Upper lobe of left lung (tissue), 6 donors: Measurements from ENCODE around the gene CEP57. TPM values are rescaled to one million over a fixed set of nuclear protein-coding genes. Genes with fewer than 3 reads are reported as not detected.
"Not testable (repeated sequence)": the region's sequence is repeated elsewhere in the genome, so short reads cannot be mapped to it uniquely, and the experiment has no call there.

Experiments
- ATAC-seq, 2 donors: fragments of 200-7000 bp; cut with Tn5 transposase; one replicate each; pipeline ENCODE4 v1.9.1; 2022; ENCODE audit warnings: mild to moderate bottlenecking in 2 of 2, moderate library complexity in 2 of 2; ENCODE audit not compliant: low FRiP score in 2 of 2
- DNase-seq, 2 donors: peaks; one replicate each; pipeline ENCODE4 v3.0.0-alpha.2; 2019 to 2020
- H3K27ac ChIP-seq, 4 donors: fragments of 200-600 bp; sonication (generic); one replicate each; pipeline ENCODE4 v1.5.1; 2016 to 2019
- H3K27me3 ChIP-seq, 4 donors: fragments of 200-600 bp; sonication (generic); one replicate each; pipeline ENCODE4 v1.5.1; 2017 to 2019
- H3K36me3 ChIP-seq, 4 donors: fragments of 200-600 bp; sonication (generic); one replicate each; pipeline ENCODE4 v1.5.1; 2016 to 2019
- H3K4me1 ChIP-seq, 4 donors: fragments of 200-600 bp; sonication (generic); one replicate each; pipeline ENCODE4 v1.5.1; 2018 to 2019
- H3K4me3 ChIP-seq, 4 donors: fragments of 200-600 bp; sonication (generic); one replicate each; pipeline ENCODE4 v1.5.1; 2017 to 2019; ENCODE audit warnings: mild to moderate bottlenecking in 2 of 4, moderate library complexity in 1 of 4
- H3K9me3 ChIP-seq, 4 donors: fragments of 200-600 bp; sonication (generic); one replicate each; pipeline ENCODE4 v1.5.1; 2018 to 2019
- CTCF ChIP-seq, 6 experiments: fragments of 450-650 bp in 4 of 6; fragments of 200-600 bp in 2 of 6; sonication (generic) in 2 of 6; IDR thresholded peaks; one replicate each; pipeline ENCODE4 v1.5.1; 2016 to 2019; ENCODE audit warnings: antibody characterized with exemption in 6 of 6
- EP300 ChIP-seq, 4 donors: sonication (generic); formaldehyde crosslinking; IDR thresholded peaks; one replicate each; pipeline ENCODE4 v1.5.1; 2017; ENCODE audit warnings: antibody characterized with exemption in 4 of 4, control low read depth in 2 of 4
- POLR2A ChIP-seq, 4 donors: fragments of 450-650 bp; IDR thresholded peaks; one replicate each; pipeline ENCODE4 v1.5.1; 2016 to 2017; ENCODE audit warnings: antibody characterized with exemption in 4 of 4, mild to moderate bottlenecking in 2 of 4
- POLR2AphosphoS5 ChIP-seq, 2 donors: sonication (generic); formaldehyde crosslinking; IDR thresholded peaks; one replicate each; pipeline ENCODE4 v1.5.1; 2017; ENCODE audit warnings: antibody characterized with exemption in 2 of 2
- WGBS, 2 donors: methylation state at CpG; one replicate each; pipeline ENCODE4 v1.1.5; 2017 to 2018; 5-methylcytosine and 5-hydroxymethylcytosine counted together
- total RNA-seq, 6 donors: library from RNA; depleted of rRNA in 4 of 6; stranded (reverse); fragments of >200 nt in 4 of 6; gene quantifications; one replicate each; pipeline versions ENCODE4 v1.1.0 to v1.2.1, GENCODE V29; 2016 to 2021
- donor health status: DM: no; HTN: no; CAD: no; lungs with moderate emphysema.
- donor health status: DM: no; HTN: yes; CAD: no; lungs with severe emphysema.

Gene CEP57
- total RNA-seq, 6 donors from 2014 or later = 20.7 to 71.8 (median 37.9) TPM

- no peak overlapping the region for H3K27ac ChIP-seq
- H3K27me3 ChIP-seq = no peaks in the 10 kb centered on the region
- no peaks in the 10 kb centered on the region for H3K4me1 ChIP-seq
- peak in 5 of 6 experiments; percentile 24 to 57 (median 38) for TF ChIP-seq CTCF (IDR thresholded peaks at IDR 0.05)
- TF ChIP-seq POLR2A (IDR thresholded peaks at IDR 0.05) = no peak
- no peaks in the 10 kb centered on the region for H3K9me3 ChIP-seq
- DNase-seq (peak in 1 of 2 donors; percentile 56), ATAC-seq (peak; percentile 77 to 82)
- 61 to 63% methylated on average over 6 of the region's 6 CpGs for WGBS, 2 donors
- no peak overlapping the region for H3K4me3 ChIP-seq
- peaks cover 4 to 38% (median 9%) of the 10 kb centered on the region in 4 donors for H3K36me3 ChIP-seq
Measured at GRCh38 chr11:95849087-95849825, 59.0 kb downstream of the CEP57 start.

GRCh38 chr11:95850137-95850536 lies 59.8 kb downstream of the CEP57 start:
- no peak for TF ChIP-seq POLR2A (IDR thresholded peaks at IDR 0.05)
- no peak for TF ChIP-seq EP300 (IDR thresholded peaks at IDR 0.05)
- no peak for TF ChIP-seq CTCF (IDR thresholded peaks at IDR 0.05)
- no peak for TF ChIP-seq POLR2AphosphoS5 (IDR thresholded peaks at IDR 0.05)
- H3K36me3 ChIP-seq = peaks cover 3 to 31% (median 6%) of the 10 kb centered on the region in 4 donors
- no peak for ATAC-seq

GRCh38 chr11:95853138-95853537 lies 62.8 kb downstream of the CEP57 start:
- Histone ChIP-seq H3K9me3 (no peaks in the 10 kb centered on the region), H3K27me3 (no peaks in the 10 kb centered on the region), H3K36me3 (peaks cover 0 to 46% (median 6%) of the 10 kb centered on the region in 4 donors), H3K27ac (no peak overlapping the region), H3K4me3 (no peak overlapping the region), H3K4me1 (no peaks in the 10 kb centered on the region)
- ATAC-seq = no peak
- TF ChIP-seq POLR2AphosphoS5 (IDR thresholded peaks at IDR 0.05) = no peak
- no peak for TF ChIP-seq EP300 (IDR thresholded peaks at IDR 0.05)
- no peak for TF ChIP-seq POLR2A (IDR thresholded peaks at IDR 0.05)
- TF ChIP-seq CTCF (IDR thresholded peaks at IDR 0.05) = no peak
- no peak for DNase-seq

More at GRCh38 chr11:95850137-95850536, 59.8 kb downstream of the CEP57 start:
- no peak overlapping the region for H3K27ac ChIP-seq
- no peaks in the 10 kb centered on the region for H3K9me3 ChIP-seq
- no peaks in the 10 kb centered on the region for H3K4me1 ChIP-seq
- no peak overlapping the region for H3K4me3 ChIP-seq
- H3K27me3 ChIP-seq = no peaks in the 10 kb centered on the region
- DNase-seq = no peak

GRCh38 chr11:95853862-95854261 lies 63.6 kb downstream of the CEP57 start:
- 75 to 79% methylated on average over 2 of the region's 2 CpGs for WGBS, 2 donors
- Histone ChIP-seq H3K9me3 (no peaks in the 10 kb centered on the region), H3K36me3 (peaks cover 0 to 41% (median 5%) of the 10 kb centered on the region in 4 donors)

GRCh38 chr11:95854362-95854761 lies 64.1 kb downstream of the CEP57 start:
- 71 to 79% methylated on average over 5 of the region's 5 CpGs for WGBS, 2 donors

More at GRCh38 chr11:95853862-95854261, 63.6 kb downstream of the CEP57 start:
- Histone ChIP-seq H3K4me3 (no peak overlapping the region), H3K27me3 (no peaks in the 10 kb centered on the region), H3K4me1 (no peaks in the 10 kb centered on the region), H3K27ac (no peak overlapping the region)
- ATAC-seq (no peak), DNase-seq (no peak)
- no peak for TF ChIP-seq POLR2A (IDR thresholded peaks at IDR 0.05)
- TF ChIP-seq EP300 (IDR thresholded peaks at IDR 0.05) = no peak
- no peak for TF ChIP-seq CTCF (IDR thresholded peaks at IDR 0.05)
- no peak for TF ChIP-seq POLR2AphosphoS5 (IDR thresholded peaks at IDR 0.05)

GRCh38 chr11:95860024-95860423 lies 69.7 kb downstream of the CEP57 start:
- H3K4me1 ChIP-seq, ATAC-seq, H3K9me3 ChIP-seq, H3K27me3 ChIP-seq, H3K4me3 ChIP-seq, H3K27ac ChIP-seq, DNase-seq: not testable (repeated sequence)
- peaks cover 0 to 48% (median 3%) of the 10 kb centered on the region in 4 donors for H3K36me3 ChIP-seq
- 86 to 90% methylated on average over 4 of the region's 4 CpGs for WGBS, 2 donors

More at GRCh38 chr11:95854362-95854761, 64.1 kb downstream of the CEP57 start:
- DNase-seq, H3K4me1 ChIP-seq, H3K27me3 ChIP-seq, H3K9me3 ChIP-seq, ATAC-seq, H3K27ac ChIP-seq, H3K4me3 ChIP-seq: not testable (repeated sequence)
- peaks cover 0 to 36% (median 5%) of the 10 kb centered on the region in 4 donors for H3K36me3 ChIP-seq
